NCI-H526 (cell line): ENCODE data around the gene ABCA12.

Source experiments
- DNase-seq, 2 experiments: peaks; one replicate each; lab custom pipeline; 2025; lab: John Stamatoyannopoulos, UW

The ABCA12 gene

DNA sequence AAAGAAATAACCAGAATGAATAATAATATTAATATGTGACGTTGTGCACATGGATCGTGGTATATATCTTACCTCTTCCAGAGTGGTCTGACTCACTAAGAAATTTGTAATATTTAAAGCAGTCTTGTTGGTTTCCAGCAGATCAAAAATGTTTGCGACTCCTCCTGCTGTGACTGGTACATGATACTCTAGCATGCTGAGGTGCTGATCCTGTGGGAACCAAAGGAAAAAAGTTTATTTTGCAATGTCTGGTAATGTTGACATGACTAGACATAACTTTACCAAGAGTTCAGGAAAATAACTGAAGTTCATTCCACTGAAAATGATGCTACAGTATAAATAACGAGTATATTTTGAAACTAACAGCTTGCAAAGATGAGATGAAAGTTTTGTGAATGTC, 204.4 kb downstream of the ABCA12 start:
- no peak for DNase-seq

DNA sequence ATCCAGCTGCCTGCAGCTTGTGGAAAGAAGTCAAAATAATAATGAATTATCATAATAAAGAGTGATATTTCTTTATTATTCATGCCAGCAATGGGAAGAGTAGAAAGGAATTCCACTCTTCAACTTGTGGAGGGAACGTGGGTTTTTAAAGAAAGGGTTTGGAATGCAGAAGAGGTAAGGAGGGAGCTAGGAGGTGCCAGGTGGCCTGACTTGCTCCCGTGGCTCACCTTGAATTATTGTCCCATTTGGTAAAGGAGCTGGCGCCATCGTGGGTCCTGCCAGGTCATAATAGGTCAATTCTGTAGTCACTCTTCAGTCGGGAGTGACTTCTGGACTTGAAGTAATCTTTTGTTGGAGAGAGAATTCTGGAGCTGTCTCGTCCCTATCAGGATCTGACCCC, 233.8 kb downstream of the ABCA12 start:
- no peak for DNase-seq

DNA sequence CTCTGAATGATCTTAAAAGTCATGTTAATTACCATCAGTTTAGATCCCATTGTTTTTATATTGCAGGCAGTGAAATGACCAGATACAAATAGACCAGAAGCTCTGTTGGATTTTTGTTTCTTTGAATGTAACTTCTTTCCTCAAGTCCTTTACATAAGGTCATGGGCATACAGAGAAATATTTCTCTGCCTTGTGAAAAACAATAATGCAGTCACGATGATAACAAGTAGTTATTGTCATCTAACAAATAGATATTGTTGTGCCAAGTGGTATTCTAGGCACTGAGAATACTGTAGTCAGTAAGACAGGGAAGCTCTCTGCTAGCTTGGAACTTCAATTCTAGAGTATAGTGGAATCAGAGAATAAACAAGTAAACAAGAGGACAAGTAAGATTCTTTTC, 234.2 kb downstream of the ABCA12 start:
- no peak for DNase-seq

DNA sequence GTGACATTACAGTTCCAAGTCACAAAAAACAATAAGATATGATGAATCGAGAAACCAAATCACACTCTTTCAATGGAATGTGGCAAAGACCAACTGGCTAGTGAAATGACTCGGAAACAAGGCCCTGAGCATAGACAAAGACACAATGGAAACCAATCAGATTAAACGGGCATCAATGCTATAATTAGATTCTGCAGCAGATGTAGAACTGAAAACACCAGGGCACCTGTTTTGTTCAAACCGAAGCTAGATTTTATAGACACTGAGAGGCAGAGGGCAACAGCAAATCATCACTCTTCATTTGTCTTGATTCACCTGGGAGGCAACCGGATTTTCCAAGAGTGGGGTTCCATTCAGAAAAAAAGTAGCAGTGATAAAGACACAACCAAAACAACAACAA, 236.1 kb downstream of the ABCA12 start:
- no peak for DNase-seq

DNA sequence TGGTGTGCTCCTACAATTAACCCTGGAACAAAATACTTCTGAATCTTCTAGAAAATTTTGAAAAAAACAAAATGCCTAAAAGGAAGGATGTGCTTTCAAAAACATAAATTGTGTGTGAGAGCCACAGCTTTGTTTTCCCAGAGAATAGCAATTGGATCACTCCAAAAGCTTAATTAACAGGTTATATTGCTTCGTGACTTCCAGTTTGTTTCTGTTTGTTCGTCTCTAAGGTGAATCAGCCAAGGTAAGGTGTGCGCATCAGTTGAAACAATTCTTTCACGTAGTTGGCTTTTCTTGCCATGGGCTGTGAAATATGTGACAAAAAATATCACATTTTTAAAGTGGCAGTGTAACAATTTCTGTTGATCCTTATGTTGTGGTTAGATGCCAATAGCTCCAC, 238.7 kb downstream of the ABCA12 start:
- no peak for DNase-seq

DNA sequence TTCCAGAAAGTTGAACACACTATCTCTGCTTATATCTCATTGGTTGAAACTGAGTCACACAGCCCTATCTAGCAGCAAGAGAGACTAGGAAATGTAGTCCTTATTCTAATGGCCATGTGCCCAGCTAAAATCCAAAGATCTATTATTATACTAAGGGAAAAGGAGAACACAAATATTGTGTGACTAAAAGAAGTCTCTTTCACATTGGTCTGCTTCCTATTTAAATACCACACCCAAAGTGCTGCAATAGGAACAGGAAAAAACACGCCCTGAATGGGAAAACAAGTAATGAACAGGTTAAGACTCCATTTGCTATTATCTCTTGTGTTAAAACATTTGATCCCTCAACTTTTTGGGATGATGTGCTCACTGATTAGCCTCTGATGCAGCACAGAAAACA, 242.2 kb downstream of the ABCA12 start:
- no peak for DNase-seq

DNA sequence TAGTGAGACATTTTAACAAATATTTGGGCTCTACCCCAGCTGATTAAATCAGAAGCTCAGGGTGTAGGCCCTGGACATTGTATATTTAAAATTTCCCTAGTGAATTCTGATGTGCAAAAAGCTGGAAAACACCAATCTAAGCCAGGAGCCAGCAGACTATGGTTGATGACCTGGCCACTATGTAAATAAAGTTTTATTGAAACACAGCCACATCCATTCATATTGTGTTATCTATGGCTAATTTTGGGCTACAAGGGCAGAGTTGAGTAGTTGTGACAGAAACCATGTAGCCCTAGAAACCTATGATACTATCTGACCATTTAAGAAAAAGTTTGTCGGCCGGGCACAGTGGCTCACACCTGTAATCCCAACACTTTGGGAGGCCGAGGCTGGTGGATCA, 243.0 kb downstream of the ABCA12 start:
- no peak for DNase-seq

DNA sequence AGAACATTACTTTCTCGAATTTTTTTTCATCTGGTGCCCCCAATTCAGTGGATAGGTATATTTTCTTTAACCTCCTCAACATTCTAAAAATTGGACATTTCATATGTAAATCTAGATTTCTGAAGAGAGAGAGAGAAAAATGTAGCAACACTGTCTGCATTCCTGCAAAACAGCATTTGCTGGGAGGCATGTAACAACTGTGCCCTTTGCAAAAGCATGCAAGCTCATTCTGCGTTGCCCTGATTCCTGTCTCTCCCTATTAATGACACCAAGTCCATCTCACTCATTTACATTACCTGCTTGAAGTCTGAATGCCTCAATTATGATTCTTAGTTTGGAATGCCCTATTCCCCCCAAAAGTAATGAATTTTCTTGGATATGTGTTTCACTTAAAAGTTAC, 249.1 kb downstream of the ABCA12 start:
- no peak for DNase-seq

DNA sequence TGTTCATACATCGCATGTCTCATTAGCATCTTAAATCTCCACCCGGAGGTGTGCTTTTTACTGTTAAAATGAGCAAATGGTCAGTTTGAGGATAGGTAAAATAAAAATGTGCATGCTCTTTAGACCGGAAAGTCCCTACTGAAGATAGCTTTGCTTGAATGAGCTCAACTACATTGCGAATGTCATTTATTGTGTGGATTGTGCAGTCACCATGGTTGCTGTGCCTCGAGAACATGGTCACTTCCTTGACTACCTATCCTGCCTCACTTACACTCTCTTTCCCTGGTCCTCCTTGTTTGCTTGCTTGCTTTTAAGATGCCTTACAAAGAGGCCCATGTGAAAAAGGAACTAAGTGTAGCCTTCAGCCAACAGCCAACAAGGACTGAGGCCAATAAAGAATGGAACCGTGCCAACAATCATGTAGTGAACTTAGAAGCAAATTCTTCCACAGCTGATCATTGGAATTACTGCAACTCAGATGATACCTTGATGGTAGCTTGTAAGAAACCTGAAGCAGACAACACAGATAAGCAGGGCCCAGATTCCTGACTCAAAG, 256.7 kb downstream of the ABCA12 start:
- no peak for DNase-seq
